CD14-positive monocyte (primary cell): ENCODE data around the gene FGF5. TPM values are rescaled to one million over a fixed set of nuclear protein-coding genes. Genes with fewer than 3 reads are reported as not detected.
A peak's percentile ranks its signal among the peaks of the same experiment; 100 is the strongest.

ENCODE experiments used
- DNase-seq, 3 donors: peaks; one replicate each; pipeline ENCODE4 v3.0.0-alpha.2; 2011 to 2022
- H2AFZ ChIP-seq: 2 replicates; pipeline ENCODE4 v1.6.0; 2012; ENCODE audit warnings: mild to moderate bottlenecking, low read depth, low read length, inconsistent platforms; ENCODE audit not compliant: insufficient read depth, poor library complexity, severe bottlenecking
- H3K27ac ChIP-seq, 2 donors: 1 replicate in 1 of 2; 2 replicates in 1 of 2; pipeline ENCODE4 v1.5.1; 2012 to 2013; ENCODE audit warnings: low read length in 2 of 2, control low read depth in 1 of 2, inconsistent platforms in 1 of 2, low read depth in 1 of 2, mild to moderate bottlenecking in 1 of 2
- H3K27me3 ChIP-seq, 2 donors: one replicate each; pipeline versions ENCODE4 v1.6.0 to v1.6.1; 2011 to 2013; ENCODE audit warnings: low read length in 2 of 2; ENCODE audit not compliant: control insufficient read depth in 2 of 2, insufficient read depth in 2 of 2
- H3K36me3 ChIP-seq, 2 donors: replicated peaks in 1 of 2; 1 replicate in 1 of 2; 2 replicates in 1 of 2; pipeline versions ENCODE4 v1.5.1 to v1.6.1; 2012 to 2013; ENCODE audit warnings: low read length in 2 of 2, control low read depth in 1 of 2, inconsistent platforms in 1 of 2, mild to moderate bottlenecking in 1 of 2; ENCODE audit not compliant: insufficient read depth in 2 of 2, control insufficient read depth in 1 of 2
- H3K4me1 ChIP-seq, 2 donors: 1 replicate in 1 of 2; 2 replicates in 1 of 2; pipeline versions ENCODE4 v1.5.1 to v1.6.1; 2012 to 2013; ENCODE audit warnings: low read length in 2 of 2, control low read depth in 1 of 2, inconsistent platforms in 1 of 2, mild to moderate bottlenecking in 1 of 2, moderate library complexity in 1 of 2; ENCODE audit not compliant: insufficient read depth in 2 of 2, control insufficient read depth in 1 of 2
- H3K4me2 ChIP-seq: replicated peaks from 2 replicates; pipeline ENCODE3; 2012; ENCODE audit warnings: low read length, moderate library complexity, mild to moderate bottlenecking; ENCODE audit not compliant: poor library complexity, severe bottlenecking; ENCODE audit errors: extremely low read depth
- H3K4me3 ChIP-seq, 3 experiments: fragments of 200-600 bp in 1 of 3; sonication (generic) in 1 of 3; replicated peaks in 1 of 3; 1 replicate in 2 of 3; 2 replicates in 1 of 3; pipeline ENCODE4 v1.5.1; 2011 to 2013; ENCODE audit warnings: low read length in 3 of 3, mild to moderate bottlenecking in 3 of 3, control low read depth in 2 of 3, low read depth in 2 of 3, inconsistent platforms in 1 of 3, moderate library complexity in 1 of 3
- H3K79me2 ChIP-seq: 2 replicates; pipeline ENCODE4 v1.6.0; 2012; ENCODE audit warnings: mild to moderate bottlenecking, control low read depth, inconsistent platforms, low read length, moderate library complexity; ENCODE audit not compliant: insufficient read depth
- H3K9ac ChIP-seq: 2 replicates; pipeline ENCODE4 v1.6.0; 2017; ENCODE audit warnings: low read length, mild to moderate bottlenecking; ENCODE audit not compliant: insufficient read depth, poor library complexity, severe bottlenecking
- H3K9me3 ChIP-seq, 2 donors: replicated peaks in 1 of 2; 1 replicate in 1 of 2; 2 replicates in 1 of 2; pipeline versions ENCODE4 v1.5.1 to v1.6.1; 2012 to 2013; ENCODE audit warnings: low read length in 2 of 2, control low read depth in 1 of 2; ENCODE audit not compliant: control insufficient read depth in 1 of 2, insufficient read depth in 1 of 2
- H4K20me1 ChIP-seq: 2 replicates; pipeline ENCODE4 v1.6.0; 2012; ENCODE audit warnings: mild to moderate bottlenecking, low read length, control low read depth, moderate library complexity; ENCODE audit not compliant: insufficient read depth
- H3K27ac Mint-ChIP-seq, 7 donors: one replicate each; pipeline ENCODE4 v1.8.0; 2020; ENCODE audit warnings: mild to moderate bottlenecking in 7 of 7, mixed read lengths in 7 of 7, moderate library complexity in 6 of 7, inconsistent platforms in 2 of 7
- H3K27me3 Mint-ChIP-seq, 3 donors: one replicate each; pipeline ENCODE4 v1.8.0; 2021 to 2022; ENCODE audit warnings: low read depth in 3 of 3, mild to moderate bottlenecking in 3 of 3, mixed read lengths in 3 of 3, moderate library complexity in 3 of 3, inconsistent platforms in 1 of 3
- H3K36me3 Mint-ChIP-seq, 2 donors: one replicate each; pipeline ENCODE4 v1.8.0; 2020; ENCODE audit warnings: mixed read lengths in 2 of 2, inconsistent platforms in 1 of 2, mild to moderate bottlenecking in 1 of 2
- H3K4me1 Mint-ChIP-seq: one replicate; pipeline ENCODE4 v1.8.0; 2020; ENCODE audit warnings: mild to moderate bottlenecking, mixed read lengths
- H3K4me3 Mint-ChIP-seq, 2 donors: one replicate each; pipeline ENCODE4 v1.8.0; 2020; ENCODE audit warnings: mild to moderate bottlenecking in 2 of 2, mixed read lengths in 2 of 2, moderate library complexity in 1 of 2
- H3K9me3 Mint-ChIP-seq, 7 donors: one replicate each; pipeline ENCODE4 v1.8.0; 2020 to 2022; ENCODE audit warnings: mixed read lengths in 7 of 7, mild to moderate bottlenecking in 6 of 7, moderate library complexity in 6 of 7, inconsistent platforms in 2 of 7
- CTCF ChIP-seq: fragments of 200-600 bp; IDR thresholded peaks from one replicate; pipeline ENCODE4 v1.8.0; 2022; ENCODE audit warnings: antibody characterized with exemption, mild to moderate bottlenecking
- WGBS: methylation state at CpG from one replicate; pipeline ENCODE4 v1.1.5; 2013; ENCODE audit warnings: missing lambda C conversion rate; ENCODE audit not compliant: insufficient coverage; 5-methylcytosine and 5-hydroxymethylcytosine counted together
- intact Hi-C, 2 donors: fragments of 100-400 bp; cut with micrococcal nuclease; formaldehyde crosslinking; loops; one replicate each; pipeline versions ENCODE4 v1.15.0 to v1.15.1; 2023
- polyA plus RNA-seq, 3 donors: library from polyadenylated mRNA; depleted of rRNA in 1 of 3; unstranded in 2 of 3; stranded (reverse) in 1 of 3; fragments of 300-500 nt in 2 of 3; fragments of >200 nt in 1 of 3; fragmentation: Illumina TruSeq in 2 of 3; gene quantifications; 1 replicate in 2 of 3; 2 replicates in 1 of 3; pipeline ENCODE4 v1.2.3, GENCODE V29; 2012 to 2021

Gene FGF5
- polyA plus RNA-seq, 3 donors, result not detected

DNA sequence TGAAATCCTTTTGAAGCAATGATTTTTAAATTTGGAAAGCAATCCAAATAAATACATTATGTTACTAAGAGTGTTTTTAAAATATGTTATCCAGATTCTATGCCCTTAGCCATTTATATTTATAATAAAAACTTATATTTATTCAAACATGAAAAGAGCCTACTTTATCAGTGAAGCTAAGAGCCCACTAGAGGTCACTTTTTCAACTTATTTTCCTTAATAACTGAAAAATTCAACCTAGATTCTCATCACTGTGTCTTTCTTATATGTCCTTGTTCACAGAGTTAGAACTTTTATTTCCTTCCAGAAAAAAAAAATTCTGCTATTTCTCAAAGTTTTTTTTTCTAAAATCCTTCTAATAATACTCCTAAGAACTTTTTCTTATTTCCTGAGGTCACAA is 45.3 kb upstream of the FGF5 start:
- H3K27me3 ChIP-seq, result peaks cover 2 to 13% of the 10 kb centered on the region in 2 donors
- H3K79me2 ChIP-seq, result no peaks in the 10 kb centered on the region
- no peaks in the 10 kb centered on the region for H3K9me3 ChIP-seq
- H3K36me3 ChIP-seq, result no peaks in the 10 kb centered on the region
- H3K27ac Mint-ChIP-seq, result no peak overlapping the region
- no peak overlapping the region for H3K9ac ChIP-seq
- H3K4me2 ChIP-seq, result no peak overlapping the region
- intact Hi-C loops, result no loop called here
- H3K9me3 Mint-ChIP-seq, result no peaks in the 10 kb centered on the region
- no peaks in the 10 kb centered on the region for H3K36me3 Mint-ChIP-seq
- no peaks in the 10 kb centered on the region for H4K20me1 ChIP-seq
- no peak overlapping the region for H3K27ac ChIP-seq
- peak; percentile 16 for TF ChIP-seq CTCF
- H3K4me3 Mint-ChIP-seq, result no peak overlapping the region
- DNase-seq, result no peak
- no peak overlapping the region for H3K4me3 ChIP-seq
- no peak overlapping the region for H2AFZ ChIP-seq
- H3K4me1 ChIP-seq, result peaks cover 3 to 8% of the 10 kb centered on the region in 2 donors
- peaks cover 0 to 5% (median 3%) of the 10 kb centered on the region in 3 donors for H3K27me3 Mint-ChIP-seq
- H3K4me1 Mint-ChIP-seq, result peaks cover 8% of the 10 kb centered on the region

DNA sequence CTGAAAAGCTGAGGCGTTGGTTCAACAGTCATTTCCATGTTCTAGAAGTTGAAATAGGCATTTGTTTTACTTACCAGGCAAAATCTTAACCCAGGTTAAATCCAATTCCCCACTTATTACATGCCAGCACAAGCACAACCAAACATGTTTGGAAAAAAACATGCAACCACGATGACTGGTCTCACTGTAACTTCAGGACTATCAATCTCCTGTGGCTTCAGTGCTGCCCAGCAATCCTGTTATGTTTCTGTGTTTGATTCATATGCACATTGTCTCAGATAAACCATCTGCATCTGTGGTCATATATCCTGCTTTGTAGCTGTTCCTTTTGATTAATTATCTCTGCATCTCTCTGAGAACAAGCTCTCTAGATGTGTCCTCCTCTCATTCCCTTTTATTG is 40.9 kb upstream of the FGF5 start:
- H3K79me2 ChIP-seq, result no peaks in the 10 kb centered on the region
- Mint-ChIP-seq H3K36me3 (no peaks in the 10 kb centered on the region), H3K27ac (no peak overlapping the region), H3K27me3 (no peaks in the 10 kb centered on the region), H3K4me1 (peaks cover 2% of the 10 kb centered on the region), H3K9me3 (no peaks in the 10 kb centered on the region), H3K4me3 (no peak overlapping the region)
- H3K9me3 ChIP-seq, result no peaks in the 10 kb centered on the region
- H3K36me3 ChIP-seq, result no peaks in the 10 kb centered on the region
- H3K27ac ChIP-seq, result no peak overlapping the region
- H2AFZ ChIP-seq, result no peak overlapping the region
- H3K27me3 ChIP-seq, result peaks cover 0 to 2% of the 10 kb centered on the region in 2 donors
- WGBS, result 0% methylated on average over 1 of the region's 2 CpGs
- H3K4me2 ChIP-seq, result no peak overlapping the region
- DNase-seq, result no peak
- no peak for TF ChIP-seq CTCF
- no peaks in the 10 kb centered on the region for H4K20me1 ChIP-seq
- no peak overlapping the region for H3K9ac ChIP-seq
- no peaks in the 10 kb centered on the region for H3K4me1 ChIP-seq
- intact Hi-C loops, result no loop called here
- no peak overlapping the region for H3K4me3 ChIP-seq
